BJ (cell line): ENCODE results near the gene SPN. TPM values are rescaled to one million over a fixed set of nuclear protein-coding genes. Genes with fewer than 3 reads are reported as not detected.
"Not testable (repeated sequence)": the region's sequence is repeated elsewhere in the genome, so short reads cannot be mapped to it uniquely, and the experiment has no call there.

Experiments used
- CTCF ChIA-PET: fragments of 350-600 bp; formaldehyde crosslinking; extraction: SDS; loops from one replicate; lab custom pipeline; 2021; ENCODE audit warnings: antibody characterized with exemption, inconsistent platforms; lab: Yijun Ruan, JAX
- POLR2A ChIA-PET: fragments of 300-600 bp; sonication (Branson Sonifier 250); formaldehyde crosslinking; extraction: SDS; loops from one replicate; lab custom pipeline; 2021; ENCODE audit warnings: antibody characterized with exemption; lab: Charles Lee
- DNase-seq: peaks from one replicate; pipeline ENCODE4 v3.0.0-alpha.2; 2011; ENCODE audit warnings: low read depth
- H3K27me3 ChIP-seq: 2 replicates; pipeline ENCODE4 v1.6.0; 2011; ENCODE audit warnings: low read length; ENCODE audit not compliant: control insufficient read depth, insufficient read depth
- H3K36me3 ChIP-seq: 2 replicates; pipeline ENCODE4 v1.5.1; 2011; ENCODE audit warnings: low read length; ENCODE audit not compliant: control insufficient read depth, insufficient read depth
- H3K4me3 ChIP-seq: 2 replicates; pipeline ENCODE4 v1.5.1; 2011; ENCODE audit warnings: low read depth, mild to moderate bottlenecking, control low read depth, low read length
- polyA plus RNA-seq: library from polyadenylated mRNA; depleted of rRNA; stranded (reverse); fragments of >200 nt; gene quantifications from 2 replicates; pipeline ENCODE4 v1.2.3, GENCODE V29; 2011
- TF ChIP-seq, protein P1 (sequence below): IDR thresholded peaks from 2 replicates; pipeline ENCODE4 v1.5.1; 2011; ENCODE audit warnings: low read depth, mild to moderate bottlenecking, control low read depth, inconsistent platforms, low read length, moderate library complexity; ENCODE audit not compliant: insufficient read depth

The SPN gene
- polyA plus RNA-seq, 1 experiment = not detected

DNA sequence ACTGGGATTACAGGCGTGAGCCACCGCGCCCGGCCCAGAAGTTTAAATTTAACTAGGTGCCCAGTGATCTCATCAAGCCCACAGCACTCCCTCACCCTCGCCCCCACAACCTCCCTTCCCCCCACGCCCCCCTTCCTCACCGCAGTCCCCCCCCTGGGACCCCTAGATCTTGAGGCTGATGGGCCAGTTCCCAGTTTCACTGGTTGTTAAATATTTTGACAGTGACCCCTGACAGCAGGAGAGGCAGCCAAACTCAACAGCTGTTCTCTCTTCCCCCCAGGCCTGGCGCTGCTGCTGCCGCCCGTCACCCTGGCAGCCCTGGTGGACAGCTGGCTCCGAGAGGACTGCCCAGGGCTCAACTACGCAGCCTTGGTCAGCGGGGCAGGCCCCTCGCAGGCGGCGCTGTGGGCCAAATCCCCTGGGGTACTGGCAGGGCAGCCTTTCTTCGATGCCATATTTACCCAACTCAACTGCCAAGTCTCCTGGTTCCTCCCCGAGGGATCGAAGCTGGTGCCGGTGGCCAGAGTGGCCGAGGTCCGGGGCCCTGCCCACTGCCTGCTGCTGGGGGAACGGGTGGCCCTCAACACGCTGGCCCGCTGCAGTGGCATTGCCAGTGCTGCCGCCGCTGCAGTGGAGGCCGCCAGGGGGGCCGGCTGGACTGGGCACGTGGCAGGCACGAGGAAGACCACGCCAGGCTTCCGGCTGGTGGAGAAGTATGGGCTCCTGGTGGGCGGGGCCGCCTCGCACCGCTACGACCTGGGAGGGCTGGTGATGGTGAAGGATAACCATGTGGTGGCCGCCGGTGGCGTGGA, 31.5 kb downstream of the SPN start:
- DNase-seq = no peak
- no peaks in the 10 kb centered on the region for H3K36me3 ChIP-seq
- TF ChIP-seq, protein P1, sequence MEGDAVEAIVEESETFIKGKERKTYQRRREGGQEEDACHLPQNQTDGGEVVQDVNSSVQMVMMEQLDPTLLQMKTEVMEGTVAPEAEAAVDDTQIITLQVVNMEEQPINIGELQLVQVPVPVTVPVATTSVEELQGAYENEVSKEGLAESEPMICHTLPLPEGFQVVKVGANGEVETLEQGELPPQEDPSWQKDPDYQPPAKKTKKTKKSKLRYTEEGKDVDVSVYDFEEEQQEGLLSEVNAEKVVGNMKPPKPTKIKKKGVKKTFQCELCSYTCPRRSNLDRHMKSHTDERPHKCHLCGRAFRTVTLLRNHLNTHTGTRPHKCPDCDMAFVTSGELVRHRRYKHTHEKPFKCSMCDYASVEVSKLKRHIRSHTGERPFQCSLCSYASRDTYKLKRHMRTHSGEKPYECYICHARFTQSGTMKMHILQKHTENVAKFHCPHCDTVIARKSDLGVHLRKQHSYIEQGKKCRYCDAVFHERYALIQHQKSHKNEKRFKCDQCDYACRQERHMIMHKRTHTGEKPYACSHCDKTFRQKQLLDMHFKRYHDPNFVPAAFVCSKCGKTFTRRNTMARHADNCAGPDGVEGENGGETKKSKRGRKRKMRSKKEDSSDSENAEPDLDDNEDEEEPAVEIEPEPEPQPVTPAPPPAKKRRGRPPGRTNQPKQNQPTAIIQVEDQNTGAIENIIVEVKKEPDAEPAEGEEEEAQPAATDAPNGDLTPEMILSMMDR = no peak
- no peak overlapping the region for H3K4me3 ChIP-seq
- POLR2A ChIA-PET = no interaction called here
- CTCF ChIA-PET = no interaction called here
- H3K27me3 ChIP-seq = no peaks in the 10 kb centered on the region

DNA sequence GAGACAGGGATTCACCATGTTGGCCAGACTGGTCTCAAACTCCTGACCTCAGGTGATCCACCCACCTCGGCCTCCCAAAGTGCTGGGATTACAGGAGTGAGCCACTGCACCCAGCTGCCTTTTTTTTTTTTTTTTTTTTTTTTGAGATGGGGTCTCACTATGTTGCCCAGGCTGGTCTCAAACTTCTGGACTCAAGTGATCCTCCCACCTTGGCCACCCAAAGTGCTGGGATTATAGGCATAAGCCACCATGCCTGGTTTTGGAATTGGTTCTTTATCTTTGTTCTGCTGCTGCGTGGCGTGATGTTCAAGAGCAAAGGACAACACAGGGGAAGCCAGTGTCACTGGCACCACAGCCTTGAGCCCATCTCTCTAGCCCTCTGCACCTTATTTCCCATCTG, 32.6 kb downstream of the SPN start:
- DNase-seq, H3K27me3 ChIP-seq, H3K36me3 ChIP-seq, POLR2A ChIA-PET, H3K4me3 ChIP-seq: not testable (repeated sequence)
- CTCF ChIA-PET = interaction anchor here (0.8 kb wide), 1 partner anchor 19 kb away, joined by 3 read pairs; no protein-coding TSS in a partner anchor

DNA sequence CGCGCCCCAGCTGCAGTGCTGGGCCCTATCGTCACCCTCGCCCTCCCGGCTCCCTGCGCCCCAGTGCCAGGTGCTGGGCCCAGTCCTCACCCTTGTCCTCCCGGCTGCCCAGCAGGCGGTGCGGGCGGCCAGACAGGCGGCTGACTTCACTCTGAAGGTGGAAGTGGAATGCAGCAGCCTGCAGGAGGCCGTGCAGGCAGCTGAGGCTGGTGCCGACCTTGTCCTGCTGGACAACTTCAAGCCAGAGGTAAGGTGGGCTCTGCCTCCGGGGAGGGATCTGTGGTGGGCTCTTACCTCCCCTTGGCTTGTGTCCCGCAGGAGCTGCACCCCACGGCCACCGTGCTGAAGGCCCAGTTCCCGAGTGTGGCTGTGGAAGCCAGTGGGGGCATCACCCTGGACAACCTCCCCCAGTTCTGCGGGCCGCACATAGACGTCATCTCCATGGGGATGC, 33.9 kb downstream of the SPN start:
- H3K27me3 ChIP-seq = no peaks in the 10 kb centered on the region
- no peaks in the 10 kb centered on the region for H3K36me3 ChIP-seq
- no peak for DNase-seq
- ChIA-PET CTCF (interaction anchor here (0.9 to 1.4 kb wide), 3 partner anchors 30 to 336 kb away, joined by 3 to 6 read pairs (median 3); no protein-coding TSS in a partner anchor), POLR2A (no interaction called here)
- no peak overlapping the region for H3K4me3 ChIP-seq
- TF ChIP-seq, protein P1 = no peak

DNA sequence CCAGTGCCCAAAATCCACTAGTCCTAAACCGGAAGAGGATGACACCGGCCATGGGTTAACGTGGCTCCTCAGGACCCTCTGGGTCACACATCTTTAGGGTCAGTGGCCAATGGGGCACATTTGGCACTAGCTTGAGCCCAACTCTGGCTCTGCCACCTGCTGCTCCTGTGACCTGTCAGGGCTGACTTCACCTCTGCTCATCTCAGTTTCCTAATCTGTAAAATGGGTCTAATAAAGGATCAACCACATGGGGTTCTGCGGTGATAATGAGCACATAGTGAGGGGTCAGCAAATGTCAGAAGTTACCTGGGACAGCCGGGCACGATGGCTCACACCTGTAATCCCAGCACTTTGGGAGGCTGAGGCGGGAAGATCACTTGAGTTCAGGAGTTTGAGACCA, 34.3 kb downstream of the SPN start:
- no peak for DNase-seq
- ChIA-PET POLR2A (no interaction called here), CTCF (interaction anchor here (0.9 to 1.4 kb wide), 3 partner anchors 31 to 335 kb away, joined by 3 to 6 read pairs (median 3); no protein-coding TSS in a partner anchor)
- H3K36me3 ChIP-seq = no peaks in the 10 kb centered on the region
- H3K4me3 ChIP-seq = no peak overlapping the region
- H3K27me3 ChIP-seq = no peaks in the 10 kb centered on the region
- TF ChIP-seq, protein P1 = no peak

DNA sequence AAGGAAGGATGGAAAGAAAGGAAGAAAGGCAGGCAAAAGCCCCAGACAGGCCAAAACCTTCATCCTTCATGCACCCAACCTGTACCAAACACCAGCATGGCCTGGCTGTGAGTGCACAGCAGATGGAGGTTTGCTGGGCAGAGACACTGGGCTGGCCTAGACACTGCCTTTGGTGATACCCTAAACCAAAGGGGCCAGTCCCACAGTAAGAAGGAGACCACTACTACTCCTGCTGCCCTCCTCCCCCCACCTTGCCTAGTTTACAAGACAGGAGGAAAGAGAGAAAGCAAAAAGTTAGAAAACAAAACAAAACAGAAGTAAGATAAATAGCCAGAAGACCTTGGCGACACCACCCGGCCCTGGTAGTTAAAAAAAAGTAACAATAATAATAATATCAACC, 35.0 kb downstream of the SPN start:
- no peak for DNase-seq
- CTCF ChIA-PET = interaction anchor here (2.2 kb wide), 1 partner anchor 30 kb away, joined by 16 read pairs; no protein-coding TSS in a partner anchor
- POLR2A ChIA-PET = no interaction called here
- Histone ChIP-seq H3K36me3 (no peaks in the 10 kb centered on the region), H3K27me3 (no peaks in the 10 kb centered on the region), H3K4me3 (no peak overlapping the region)
- TF ChIP-seq, protein P1 = no peak
